ENCODE data around the gene AFF3. TPM values are rescaled to one million over a fixed set of nuclear protein-coding genes. Genes with fewer than 3 reads are reported as not detected.

Gene AFF3
- total and polyA plus RNA-seq, 2 of the 4 experiments (the other 2 are of a cell fraction): 12.9 to 14.3 TPM

- H3K4me3 ChIP-seq (ENCODE audit: insufficient read depth, low read depth, low read length): no peak overlapping the region
- H3K9ac ChIP-seq (ENCODE audit: low read depth, low read length): no peak overlapping the region
- peak overlapping the region; percentile 92 for H2BK20ac ChIP-seq (ENCODE audit: low read depth, low read length)
- peaks cover 15% of the 10 kb centered on the region for H3K9me1 ChIP-seq (ENCODE audit: insufficient read depth, low read length)
- ChIA-PET POLR2A (ENCODE audit: unreplicated experiment) (no interaction called here), CTCF (interaction anchor here (0.8 kb wide), 1 partner anchor 29 kb away, joined by 3 read pairs; no protein-coding TSS in a partner anchor)
- peak overlapping the region; percentile 69 for H4K5ac ChIP-seq (ENCODE audit: low read depth, low read length)
- peak overlapping the region; percentile 60 for H2AK5ac ChIP-seq (ENCODE audit: low read depth, low read length)
- H3K4me2 ChIP-seq (ENCODE audit: low read depth, low read length): no peak overlapping the region
- H2AK9ac ChIP-seq (replicated peaks; ENCODE audit: low read depth, low read length, poor library complexity): no peak overlapping the region
- intact Hi-C loops (cut with micrococcal nuclease): no loop called here
- peak overlapping the region; percentile 82 to 94; a peak in 3 of 4 replicates for H4K8ac ChIP-seq (ENCODE audit: low read depth in 2 of 2, low read length in 2 of 2)
- H4K20me1 ChIP-seq (ENCODE audit: insufficient read depth, low read length): no peaks in the 10 kb centered on the region
- peaks cover 17% of the 10 kb centered on the region for H3K4me1 ChIP-seq (ENCODE audit: control insufficient read depth, insufficient read depth, low read length)
- no peak for TF ChIP-seq CTCF (conservative IDR thresholded peaks at IDR 0.05; ENCODE audit: low read depth, low read length)
- TF ChIP-seq MXI1 (IDR thresholded peaks at IDR 0.05; ENCODE audit: borderline replicate concordance, low read depth, low read length): no peak
- TF ChIP-seq CEBPB (IDR thresholded peaks at IDR 0.05; ENCODE audit: low read depth, low read length): no peak
- no peak for TF ChIP-seq USF2 (IDR thresholded peaks at IDR 0.05; ENCODE audit: low read depth, low read length)
- no peak for TF ChIP-seq ELK1 (IDR thresholded peaks at IDR 0.05; ENCODE audit: borderline replicate concordance, low read depth, low read length)
- TF ChIP-seq SMC3 (IDR thresholded peaks at IDR 0.05; ENCODE audit: low read depth, low read length): no peak
- TF ChIP-seq POLR2A (IDR thresholded peaks at IDR 0.05; ENCODE audit: low read depth, low read length): no peak
- TF ChIP-seq BHLHE40 (IDR thresholded peaks at IDR 0.05; ENCODE audit: low read depth, low read length): no peak
- TF ChIP-seq RAD21 (IDR thresholded peaks at IDR 0.05; ENCODE audit: low read length): no peak
- no peak for TF ChIP-seq RCOR1 (IDR thresholded peaks at IDR 0.05; ENCODE audit: insufficient replicate concordance, low read length)
- no peak for TF ChIP-seq MAFK (IDR thresholded peaks at IDR 0.05; ENCODE audit: low read depth, low read length)
- TF ChIP-seq NFE2L2 (IDR thresholded peaks at IDR 0.05; ENCODE audit: low read depth, low read length): no peak
- TF ChIP-seq MAZ (IDR thresholded peaks at IDR 0.05; ENCODE audit: borderline replicate concordance, low read depth, low read length): no peak
- no peak for TF ChIP-seq CHD1 (IDR thresholded peaks at IDR 0.05; ENCODE audit: low read depth, low read length)
- TF ChIP-seq FOS (IDR thresholded peaks at IDR 0.05; ENCODE audit: low read depth, low read length): no peak
- no peak for TF ChIP-seq RFX5 (IDR thresholded peaks at IDR 0.05; ENCODE audit: low read depth, low read length)
- peak overlapping the region; percentile 85; the same call in 1 of the 2 replicates for H3K18ac ChIP-seq (ENCODE audit: low read depth, low read length)
- no peaks in the 10 kb centered on the region for H3K27me3 ChIP-seq (ENCODE audit: control insufficient read depth, insufficient read depth, low read length)
- peak overlapping the region; percentile 97 for H2BK5ac ChIP-seq (ENCODE audit: low read depth, low read length, poor library complexity, severe bottlenecking)
- dilution Hi-C loops (cut with HindIII; ENCODE audit: low sequenced_read_pairs, unreplicated experiment): no loop called here
- no peak overlapping the region for H3K56ac ChIP-seq (ENCODE audit: extremely low read depth, insufficient read depth, low read length)
- 0 out of 2 replicates have a peak overlapping the region, but pooled peaks have one; percentile 12 for H3K23ac ChIP-seq (ENCODE audit: low read depth, low read length)
- no TSS peak for BruUV-seq (replicated peaks)
- H2AFZ ChIP-seq (replicated peaks; ENCODE audit: low read length, poor library complexity): no peak overlapping the region
- WGBS, 2 experiments (ENCODE audit: extremely low coverage in 2 of 2, insufficient read length in 1 of 2): 94% methylated on average over 2 of the region's 7 CpGs; no CpG with 5 or more reads in 1 of the 2 experiments
- H4K91ac ChIP-seq (ENCODE audit: insufficient read depth, low read depth, low read length): peak overlapping the region; percentile 60
- H3K4ac ChIP-seq (ENCODE audit: low read depth, low read length): peak overlapping the region; percentile 94
- H3K36me3 ChIP-seq (ENCODE audit: control insufficient read depth, insufficient read depth, low read length): no peaks in the 10 kb centered on the region
- H2BK120ac ChIP-seq (ENCODE audit: low read depth, low read length): peak overlapping the region; percentile 93
- H2BK15ac ChIP-seq (ENCODE audit: low read depth, low read length): peak overlapping the region; percentile 43; the same call in 2 of the 3 replicates
- DNase-seq: no peak
- H3K27ac ChIP-seq (ENCODE audit: insufficient read depth, low read length): peak overlapping the region; percentile 51; the same call in 1 of the 2 replicates
- peaks cover 24 to 43% of the 10 kb centered on the region in 2 experiments for H3K79me1 ChIP-seq (ENCODE audit: low read depth in 1 of 2, low read length in 2 of 2)
- in situ Hi-C loops (cut with MboI; ENCODE audit: low sequenced_read_pairs): no loop called here
- no peaks in the 10 kb centered on the region for H3K9me3 ChIP-seq (ENCODE audit: control insufficient read depth, insufficient read depth, low read length)
- ATAC-seq (ENCODE audit: low read depth): no peak
- peak overlapping the region; percentile 93 for H3K14ac ChIP-seq (replicated peaks; ENCODE audit: low read depth, low read length)
Observed at GRCh38 chr2:99875627-99876201, 266.7 kb downstream of the AFF3 start.

Measured in IMR-90 (cell line).